Nephron (organoid): Measurements from ENCODE around the gene IPO9.

Experiments
- H3K27ac Mint-ChIP-seq, 3 experiments: 2 replicates each; pipeline ENCODE4 v1.8.0; 2020; ENCODE audit warnings: mixed read lengths in 3 of 3, mild to moderate bottlenecking in 2 of 3, moderate library complexity in 1 of 3
- H3K27me3 Mint-ChIP-seq: 2 replicates; pipeline ENCODE4 v1.8.0; 2021; ENCODE audit warnings: low read depth, mild to moderate bottlenecking, moderate library complexity, mixed read lengths
- H3K36me3 Mint-ChIP-seq: 2 replicates; pipeline ENCODE4 v1.8.0; 2020; ENCODE audit warnings: low read depth, mixed read lengths
- H3K4me1 Mint-ChIP-seq: 2 replicates; pipeline ENCODE4 v1.8.0; 2020; ENCODE audit warnings: mixed read lengths
- H3K4me3 Mint-ChIP-seq, 3 experiments: 2 replicates each; pipeline ENCODE4 v1.8.0; 2020; ENCODE audit warnings: mild to moderate bottlenecking in 3 of 3, mixed read lengths in 3 of 3, moderate library complexity in 2 of 3
- H3K9me3 Mint-ChIP-seq: 2 replicates; pipeline ENCODE4 v1.8.0; 2020; ENCODE audit warnings: mixed read lengths
- CTCF ChIP-seq, 3 experiments: fragments of 200-600 bp; sonication (generic); IDR thresholded peaks; one replicate each; pipeline ENCODE4 v1.5.0; 2021; ENCODE audit warnings: antibody characterized with exemption in 3 of 3; ENCODE audit not compliant: unreplicated experiment in 3 of 3

IPO9 gene

GRCh38 chr1:201891451-201892045, 62.6 kb downstream of the IPO9 start:
- peaks cover 16% of the 10 kb centered on the region for H3K27me3 Mint-ChIP-seq
- H3K4me3 Mint-ChIP-seq = peak overlapping the region in 2 of 3 experiments; percentile 49
- H3K9me3 Mint-ChIP-seq = no peaks in the 10 kb centered on the region
- no peaks in the 10 kb centered on the region for H3K36me3 Mint-ChIP-seq
- H3K27ac Mint-ChIP-seq = no peak overlapping the region
- no peak for TF ChIP-seq CTCF (IDR thresholded peaks at IDR 0.05; ENCODE audit: unreplicated experiment in 3 of 3)
- peaks cover 12% of the 10 kb centered on the region for H3K4me1 Mint-ChIP-seq

GRCh38 chr1:201892211-201892610, 63.3 kb downstream of the IPO9 start:
- H3K27ac Mint-ChIP-seq = no peak overlapping the region
- H3K9me3 Mint-ChIP-seq = no peaks in the 10 kb centered on the region
- no peaks in the 10 kb centered on the region for H3K36me3 Mint-ChIP-seq
- TF ChIP-seq CTCF (IDR thresholded peaks at IDR 0.05; ENCODE audit: unreplicated experiment in 3 of 3) = no peak
- peaks cover 14% of the 10 kb centered on the region for H3K27me3 Mint-ChIP-seq
- peak overlapping the region in 1 of 3 experiments; percentile 31 for H3K4me3 Mint-ChIP-seq
- H3K4me1 Mint-ChIP-seq = peaks cover 12% of the 10 kb centered on the region

GRCh38 chr1:201893431-201893830, 64.5 kb downstream of the IPO9 start:
- peaks cover 5% of the 10 kb centered on the region for H3K4me1 Mint-ChIP-seq
- peak overlapping the region in 1 of 3 experiments; percentile 63 for H3K27ac Mint-ChIP-seq
- no peaks in the 10 kb centered on the region for H3K9me3 Mint-ChIP-seq
- H3K36me3 Mint-ChIP-seq = no peaks in the 10 kb centered on the region
- H3K27me3 Mint-ChIP-seq = peaks cover 6% of the 10 kb centered on the region
- no peak overlapping the region for H3K4me3 Mint-ChIP-seq
- no peak for TF ChIP-seq CTCF (IDR thresholded peaks at IDR 0.05; ENCODE audit: unreplicated experiment in 3 of 3)

DNA sequence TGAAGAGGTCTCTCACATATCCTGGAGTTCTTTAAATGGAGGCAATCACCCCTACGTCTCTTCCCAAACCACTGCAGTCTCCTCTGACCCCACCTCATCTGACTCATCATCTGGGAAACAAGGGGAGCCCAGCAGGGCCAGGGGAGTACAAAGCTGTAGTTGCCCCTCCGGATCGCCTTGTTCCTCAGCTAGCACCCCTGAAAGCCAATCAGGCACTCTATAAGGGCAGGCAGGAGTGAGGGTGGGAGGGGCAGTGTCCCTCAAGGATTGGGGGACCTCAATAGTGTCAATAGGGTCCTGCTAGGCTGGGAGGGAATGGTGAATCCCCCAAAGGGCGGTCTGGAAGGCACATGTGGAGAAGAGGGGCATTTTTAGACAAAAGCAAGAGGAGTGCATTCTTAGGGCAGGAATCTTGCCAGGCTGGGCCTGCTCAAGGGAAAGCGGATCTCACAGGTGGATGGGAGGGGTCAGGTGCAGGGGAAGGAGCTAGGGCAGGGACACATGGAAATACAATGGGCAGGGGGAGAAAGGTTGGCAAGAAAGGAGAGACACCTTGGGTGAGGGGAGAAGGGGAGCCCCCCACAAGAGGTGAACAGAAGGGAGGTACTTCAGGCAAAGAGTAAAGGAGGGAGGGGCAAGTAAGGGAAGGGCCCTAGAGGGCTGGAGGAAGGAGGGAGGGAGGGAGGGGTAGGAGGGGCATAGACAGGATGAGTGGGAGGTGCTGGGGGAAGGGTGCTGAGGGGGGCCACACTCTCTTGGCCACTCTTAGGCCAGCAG, 65.6 kb downstream of the IPO9 start:
- Mint-ChIP-seq H3K27ac (peak overlapping the region in 1 of 3 experiments; percentile 63), H3K27me3 (peaks cover 6% of the 10 kb centered on the region), H3K36me3 (peaks cover 4% of the 10 kb centered on the region), H3K9me3 (no peaks in the 10 kb centered on the region), H3K4me3 (no peak overlapping the region), H3K4me1 (peaks cover 5% of the 10 kb centered on the region)
- no peak for TF ChIP-seq CTCF (IDR thresholded peaks at IDR 0.05; ENCODE audit: unreplicated experiment in 3 of 3)

- TF ChIP-seq CTCF (IDR thresholded peaks at IDR 0.05; ENCODE audit: unreplicated experiment in 3 of 3) = no peak
- H3K4me1 Mint-ChIP-seq = peaks cover 5% of the 10 kb centered on the region
- no peak overlapping the region for H3K27ac Mint-ChIP-seq
- H3K27me3 Mint-ChIP-seq = peaks cover 6% of the 10 kb centered on the region
- H3K9me3 Mint-ChIP-seq = no peaks in the 10 kb centered on the region
- no peak overlapping the region for H3K4me3 Mint-ChIP-seq
- peaks cover 7% of the 10 kb centered on the region for H3K36me3 Mint-ChIP-seq
Observed at GRCh38 chr1:201895120-201895665, 66.2 kb downstream of the IPO9 start.
